A673 (cell line): ENCODE measurements around the gene TAOK2. TPM values are rescaled to one million over a fixed set of nuclear protein-coding genes. Genes with fewer than 3 reads are reported as not detected.

ENCODE experiments used
- BruUV-seq: library from RNA; stranded (reverse); fragments of 400-500 nt; replicated peaks from 2 replicates; lab custom pipeline; 2021; lab: Mats Ljungman, UMichigan
- CTCF ChIA-PET: fragments of 300-600 bp; sonication (Branson Sonifier 250); formaldehyde crosslinking; loops from one replicate; lab custom pipeline; 2022; ENCODE audit warnings: antibody characterized with exemption; lab: Charles Lee
- POLR2A ChIA-PET: fragments of 300-600 bp; sonication (Branson Sonifier 250); formaldehyde crosslinking; loops from one replicate; lab custom pipeline; 2022; ENCODE audit warnings: antibody characterized with exemption; ENCODE audit not compliant: low non-redundant PET; lab: Charles Lee
- DNase-seq: peaks from one replicate; pipeline ENCODE4 v3.0.0-alpha.2; 2015; ENCODE audit warnings: low spot score
- H3K27ac ChIP-seq: fragments of 200-600 bp; sonication (generic); 2 replicates; pipeline ENCODE4 v1.5.1; 2016; ENCODE audit warnings: mixed run types, low read depth, mild to moderate bottlenecking, mixed read lengths, antibody characterized with exemption, low read length; ENCODE audit not compliant: poor library complexity, severe bottlenecking
- H3K27me3 ChIP-seq: fragments of 200-600 bp; sonication (generic); replicated peaks from 2 replicates; pipeline ENCODE4 v1.6.1; 2017; ENCODE audit warnings: mixed run types, low read depth, mild to moderate bottlenecking, mixed read lengths, antibody characterized with exemption, low read length; ENCODE audit not compliant: insufficient read depth, poor library complexity
- H3K36me3 ChIP-seq: fragments of 200-600 bp; sonication (generic); 2 replicates; pipeline ENCODE4 v1.6.1; 2016; ENCODE audit warnings: mixed run types, mild to moderate bottlenecking, mixed read lengths, antibody characterized with exemption, low read length; ENCODE audit not compliant: insufficient read depth, poor library complexity, severe bottlenecking
- H3K4me1 ChIP-seq: fragments of 200-600 bp; sonication (generic); 2 replicates; pipeline ENCODE4 v1.6.1; 2017; ENCODE audit warnings: mixed run types, mild to moderate bottlenecking, mixed read lengths, antibody characterized with exemption, low read length; ENCODE audit not compliant: insufficient read depth, poor library complexity, severe bottlenecking
- H3K4me3 ChIP-seq: fragments of 200-600 bp; sonication (generic); 2 replicates; pipeline ENCODE4 v1.5.1; 2016; ENCODE audit warnings: low read depth, mixed run types, mild to moderate bottlenecking, mixed read lengths, low read length; ENCODE audit not compliant: poor library complexity, severe bottlenecking
- H3K9me3 ChIP-seq: fragments of 200-600 bp; sonication (generic); 2 replicates; pipeline ENCODE4 v1.6.1; 2016; ENCODE audit warnings: mixed run types, low read depth, mild to moderate bottlenecking, mixed read lengths, antibody characterized with exemption, low read length; ENCODE audit not compliant: poor library complexity, severe bottlenecking
- EZH2 ChIP-seq: fragments of 200-600 bp; sonication (generic); IDR thresholded peaks from 2 replicates; pipeline ENCODE4 v1.6.1; 2017; ENCODE audit warnings: borderline replicate concordance, low read depth, mild to moderate bottlenecking, mixed read lengths, antibody characterized with exemption, low read length; ENCODE audit not compliant: poor library complexity, severe bottlenecking
- intact Hi-C: fragments of 100-400 bp; cut with micrococcal nuclease; formaldehyde crosslinking; loops from one replicate; pipeline ENCODE4 v1.10.0; 2022; ENCODE audit not compliant: unreplicated experiment
- total RNA-seq: library from RNA; stranded (reverse); gene quantifications from 2 replicates; pipeline ENCODE4 v1.2.3, GENCODE V29; 2021
- TF ChIP-seq, protein P1 (sequence below): fragments of 300-800, 200-600 bp; sonication (generic); conservative IDR thresholded peaks from 2 replicates; pipeline ENCODE4 v1.5.1; 2017; ENCODE audit warnings: low read depth, mild to moderate bottlenecking, antibody characterized with exemption, low read length, moderate library complexity, mixed read lengths

Gene TAOK2
- total RNA-seq, 1 experiment from 2014 or later: 50.2 TPM

DNA sequence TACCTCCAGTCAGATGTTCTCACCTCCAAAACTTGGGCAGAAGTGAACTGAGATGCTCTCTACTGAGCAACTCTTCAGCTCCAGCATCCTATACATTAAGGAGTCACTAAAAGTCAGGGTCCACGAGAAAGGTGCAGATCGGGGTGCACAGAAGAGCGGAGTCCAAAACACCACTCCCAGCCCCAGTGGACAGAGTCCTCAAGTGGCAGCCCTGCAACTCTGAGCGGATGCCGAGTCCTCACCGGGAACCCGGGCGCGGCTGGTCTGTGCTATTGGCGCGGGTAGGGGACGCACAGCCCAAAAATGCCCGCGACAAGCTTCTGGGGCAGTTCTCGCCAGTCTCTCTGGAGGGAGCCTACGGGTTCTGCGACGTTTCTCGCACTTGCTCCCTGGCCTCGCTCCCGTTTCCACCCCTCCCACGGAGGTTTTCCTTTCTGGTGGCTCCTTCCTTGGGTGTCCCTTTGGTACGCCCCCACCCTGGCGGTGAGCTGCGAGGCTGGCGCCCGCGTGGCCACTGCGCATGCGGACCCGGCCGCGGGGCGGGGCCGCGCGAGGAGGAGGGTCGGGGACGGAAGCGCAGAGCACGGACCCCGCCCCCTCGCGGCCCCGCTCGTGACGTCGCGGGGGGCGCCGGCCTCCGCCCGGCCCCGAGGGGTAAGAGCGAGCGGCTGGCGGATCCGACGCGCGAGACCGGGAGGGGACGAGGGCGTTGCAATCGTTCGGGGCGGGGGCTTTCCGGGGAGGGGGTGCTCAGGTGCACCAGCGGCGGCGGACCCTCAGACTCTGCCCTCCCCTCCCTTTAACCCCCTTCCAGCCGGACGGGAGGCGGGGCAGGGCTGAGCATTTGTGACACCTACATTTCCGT is 12.0 kb upstream of the TAOK2 start, which contains the start of gene TMEM219:
Gene TMEM219 (plus strand): TSS at position 601 of the 865 bp plus-strand sequence. CDS start 1,065 bp downstream, outside the sequence.
- peak; percentile 95 for DNase-seq
- no peaks in the 10 kb centered on the region for H3K36me3 ChIP-seq
- CTCF ChIA-PET: interaction anchor here (0.6 to 1.2 kb wide), 3 partner anchors 14 to 80 kb away, joined by 3 to 5 read pairs (median 4); partner anchors contain the start of gene KCTD13
- POLR2A ChIA-PET: no interaction called here
- peaks cover 13% of the 10 kb centered on the region for H3K4me1 ChIP-seq
- H3K4me3 ChIP-seq: peak within 1 kb of the TSS; percentile 65
- H3K27me3 ChIP-seq: no peaks in the 10 kb centered on the region
- no TSS peak for BruUV-seq
- no peaks in the 10 kb centered on the region for H3K9me3 ChIP-seq
- H3K27ac ChIP-seq: peak within 1 kb of the TSS; percentile 90
- intact Hi-C loops: loop anchor here (2.0 kb wide), 1 partner anchor 99 kb away; the partner anchor contains the start of gene CDIPT
- TF ChIP-seq EZH2: no peak
- TF ChIP-seq, protein P1, sequence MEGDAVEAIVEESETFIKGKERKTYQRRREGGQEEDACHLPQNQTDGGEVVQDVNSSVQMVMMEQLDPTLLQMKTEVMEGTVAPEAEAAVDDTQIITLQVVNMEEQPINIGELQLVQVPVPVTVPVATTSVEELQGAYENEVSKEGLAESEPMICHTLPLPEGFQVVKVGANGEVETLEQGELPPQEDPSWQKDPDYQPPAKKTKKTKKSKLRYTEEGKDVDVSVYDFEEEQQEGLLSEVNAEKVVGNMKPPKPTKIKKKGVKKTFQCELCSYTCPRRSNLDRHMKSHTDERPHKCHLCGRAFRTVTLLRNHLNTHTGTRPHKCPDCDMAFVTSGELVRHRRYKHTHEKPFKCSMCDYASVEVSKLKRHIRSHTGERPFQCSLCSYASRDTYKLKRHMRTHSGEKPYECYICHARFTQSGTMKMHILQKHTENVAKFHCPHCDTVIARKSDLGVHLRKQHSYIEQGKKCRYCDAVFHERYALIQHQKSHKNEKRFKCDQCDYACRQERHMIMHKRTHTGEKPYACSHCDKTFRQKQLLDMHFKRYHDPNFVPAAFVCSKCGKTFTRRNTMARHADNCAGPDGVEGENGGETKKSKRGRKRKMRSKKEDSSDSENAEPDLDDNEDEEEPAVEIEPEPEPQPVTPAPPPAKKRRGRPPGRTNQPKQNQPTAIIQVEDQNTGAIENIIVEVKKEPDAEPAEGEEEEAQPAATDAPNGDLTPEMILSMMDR: peak; percentile 30; the same call in 1 of the 2 replicates

DNA sequence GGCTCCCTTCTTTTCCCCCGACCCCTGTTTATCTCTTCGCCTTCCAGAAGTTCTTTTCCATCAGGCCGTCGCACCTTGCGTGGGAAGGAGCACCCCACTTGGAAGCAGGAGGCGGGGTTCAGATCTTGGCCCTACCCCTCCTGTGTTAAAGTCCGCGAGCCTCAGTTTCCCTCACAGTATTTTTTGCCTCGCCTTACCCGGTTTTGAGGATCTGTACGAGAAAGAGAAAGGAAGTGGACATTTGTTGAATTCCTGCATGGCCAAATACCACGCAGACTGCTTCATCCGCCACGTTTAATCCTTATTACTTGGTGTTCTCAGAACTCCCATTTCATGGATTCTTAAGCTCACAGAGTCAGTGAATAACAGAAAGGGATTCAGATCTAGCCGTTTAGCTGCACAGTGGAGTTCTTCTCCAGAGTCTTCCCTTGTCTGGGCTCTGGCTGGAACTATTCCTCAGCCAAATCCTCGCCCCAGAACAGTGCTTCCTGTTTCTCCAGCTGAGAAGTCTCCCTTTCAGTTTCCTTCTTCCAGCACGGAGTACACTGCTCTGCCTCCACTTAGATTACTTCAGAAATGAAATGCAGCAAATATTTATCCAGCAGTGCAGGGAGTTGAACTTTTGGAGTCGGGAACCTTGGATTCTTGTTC is 11.2 kb upstream of the TAOK2 start:
- ChIA-PET POLR2A (interaction anchor here (0.7 kb wide), 1 partner anchor 11 kb away, joined by 3 read pairs; no protein-coding TSS in a partner anchor), CTCF (interaction anchor here (1.2 kb wide), 1 partner anchor 36 kb away, joined by 4 read pairs; the partner anchor contains the start of gene KCTD13)
- Histone ChIP-seq H3K27ac (peak overlapping the region; percentile 90), H3K9me3 (no peaks in the 10 kb centered on the region), H3K4me1 (peaks cover 13% of the 10 kb centered on the region), H3K27me3 (no peaks in the 10 kb centered on the region), H3K4me3 (peak overlapping the region; percentile 65), H3K36me3 (no peaks in the 10 kb centered on the region)
- TSS peak; percentile 88 for BruUV-seq
- TF ChIP-seq, protein P1: no peak
- no peak for TF ChIP-seq EZH2
- intact Hi-C loops: loop anchor here (2.0 kb wide), 1 partner anchor 100 kb away; the partner anchor contains the start of gene CDIPT
- DNase-seq: peak; percentile 27
